K562 (cell line): Measurements from ENCODE around the gene PTCH2. TPM values are rescaled to one million over a fixed set of nuclear protein-coding genes. Genes with fewer than 3 reads are reported as not detected.
A peak's percentile ranks its signal among the peaks of the same experiment; 100 is the strongest.

ENCODE experiments used
- ARNT ChIP-seq, 2 experiments: fragments of 450-650 bp; IDR thresholded peaks; 2 replicates each; pipeline ENCODE4 v1.6.1; 2016; ENCODE audit warnings: mild to moderate bottlenecking in 1 of 2
- EHMT2 ChIP-seq: fragments of 450-650 bp; IDR thresholded peaks from 2 replicates; pipeline ENCODE4 v1.6.1; 2018; ENCODE audit warnings: antibody characterized with exemption
- EP300 ChIP-seq: IDR thresholded peaks from 2 replicates; pipeline ENCODE4 v1.6.1; 2012; ENCODE audit warnings: low read length, improper control_type of control experiment
- LARP7 ChIP-seq: fragments of 450-650 bp; IDR thresholded peaks from 2 replicates; pipeline ENCODE4 v1.6.1; 2016
- MEF2A ChIP-seq: IDR thresholded peaks from 2 replicates; pipeline ENCODE4 v1.6.1; 2011; ENCODE audit warnings: low read depth, mild to moderate bottlenecking, low read length, moderate library complexity; ENCODE audit not compliant: control insufficient read depth
- NFIX ChIP-seq: fragments of 250-450 bp; sonication (Bioruptor Pico); IDR thresholded peaks from 2 replicates; pipeline ENCODE4 v1.4.0; 2020; ENCODE audit warnings: low read depth, mild to moderate bottlenecking, moderate library complexity
- SMAD2 ChIP-seq: fragments of 150-350 bp; IDR thresholded peaks from 2 replicates; pipeline ENCODE4 v1.6.1; 2014; ENCODE audit warnings: low read depth, mild to moderate bottlenecking, low read length
- SNIP1 ChIP-seq: fragments of 450-650 bp; IDR thresholded peaks from 2 replicates; pipeline ENCODE4 v1.7.1; 2017; ENCODE audit warnings: low read depth, mild to moderate bottlenecking
- SRSF3 ChIP-seq: fragments of 200-400 bp; formaldehyde crosslinking; IDR thresholded peaks from 2 replicates; pipeline ENCODE4 v1.6.1; 2016; ENCODE audit warnings: mild to moderate bottlenecking, low read length, moderate library complexity; ENCODE audit not compliant: insufficient read depth
- TBP ChIP-seq: optimal IDR thresholded peaks from 2 replicates; pipeline ENCODE3; 2011; ENCODE audit warnings: low read depth, low read length, improper control_type of control experiment
- TFAM ChIP-seq: fragments of 250-450 bp; sonication (Bioruptor Pico); conservative IDR thresholded peaks from 2 replicates; pipeline ENCODE4 v1.5.0; 2021; ENCODE audit warnings: mild to moderate bottlenecking, moderate library complexity
- ZBTB8A ChIP-seq: fragments of 450-650 bp; IDR thresholded peaks from 2 replicates; pipeline ENCODE4 v1.6.1; 2018; ENCODE audit warnings: mild to moderate bottlenecking, moderate library complexity; ENCODE audit not compliant: partially characterized antibody
- ZNF431 ChIP-seq: sonication (generic); formaldehyde crosslinking; IDR thresholded peaks from 2 replicates; pipeline ENCODE4 v1.8.0; 2022; ENCODE audit warnings: mild to moderate bottlenecking, missing genetic modification reagents
- polyA plus RNA-seq, 8 experiments: library from polyadenylated mRNA; depleted of rRNA in 4 of 8; stranded (reverse) in 5 of 8; unstranded in 3 of 8; fragments of >200 nt; fragmentation: Nextera tagmentation in 2 of 8; fragmentation: Illumina TruSeq in 1 of 8; extraction: Ambion mirVana in 2 of 8; extraction: Trizol in 1 of 8; gene quantifications; 2 replicates each; pipeline versions ENCODE4 v1.2.1 to v1.2.3, GENCODE V29; 2011 to 2014; ENCODE audit warnings: inconsistent platforms in 1 of 8, missing spikeins in 1 of 8
- total RNA-seq, 7 experiments: library from RNA; depleted of rRNA in 6 of 7; stranded (reverse); fragments of >200 nt in 6 of 7; fragmentation: Illumina TruSeq in 2 of 7; extraction: Trizol in 2 of 7; gene quantifications; 2 replicates each; pipeline versions ENCODE4 v1.2.1 to v1.2.3, GENCODE V29; 2011 to 2021; ENCODE audit warnings: low replicate concordance in 1 of 7
- TF ChIP-seq, protein P1 (sequence below): fragments of 250-450 bp; sonication (Bioruptor Pico); IDR thresholded peaks from 2 replicates; pipeline ENCODE4 v1.5.0; 2020; ENCODE audit warnings: mild to moderate bottlenecking
- TF ChIP-seq, protein P2 (sequence below): fragments of 450-650 bp; IDR thresholded peaks from 2 replicates; pipeline ENCODE4 v1.6.1; 2016; ENCODE audit warnings: antibody characterized with exemption
- TF ChIP-seq, protein P3 (sequence below): IDR thresholded peaks from 2 replicates; pipeline ENCODE4 v1.6.1; 2011; ENCODE audit not compliant: insufficient read length; ENCODE audit errors: extremely low read depth
- TF ChIP-seq, protein P4 (sequence below): sonication (generic); formaldehyde crosslinking; IDR thresholded peaks from 2 replicates; pipeline ENCODE4 v1.4.0; 2020; ENCODE audit warnings: mild to moderate bottlenecking, missing genetic modification reagents

Gene PTCH2
- total and polyA plus RNA-seq, 9 of the 15 experiments (the other 6 are each of a cell fraction or from before 2014, with no cell fraction given) = 0.15 to 27.3 (median 0.48) TPM; not detected in 1

DNA sequence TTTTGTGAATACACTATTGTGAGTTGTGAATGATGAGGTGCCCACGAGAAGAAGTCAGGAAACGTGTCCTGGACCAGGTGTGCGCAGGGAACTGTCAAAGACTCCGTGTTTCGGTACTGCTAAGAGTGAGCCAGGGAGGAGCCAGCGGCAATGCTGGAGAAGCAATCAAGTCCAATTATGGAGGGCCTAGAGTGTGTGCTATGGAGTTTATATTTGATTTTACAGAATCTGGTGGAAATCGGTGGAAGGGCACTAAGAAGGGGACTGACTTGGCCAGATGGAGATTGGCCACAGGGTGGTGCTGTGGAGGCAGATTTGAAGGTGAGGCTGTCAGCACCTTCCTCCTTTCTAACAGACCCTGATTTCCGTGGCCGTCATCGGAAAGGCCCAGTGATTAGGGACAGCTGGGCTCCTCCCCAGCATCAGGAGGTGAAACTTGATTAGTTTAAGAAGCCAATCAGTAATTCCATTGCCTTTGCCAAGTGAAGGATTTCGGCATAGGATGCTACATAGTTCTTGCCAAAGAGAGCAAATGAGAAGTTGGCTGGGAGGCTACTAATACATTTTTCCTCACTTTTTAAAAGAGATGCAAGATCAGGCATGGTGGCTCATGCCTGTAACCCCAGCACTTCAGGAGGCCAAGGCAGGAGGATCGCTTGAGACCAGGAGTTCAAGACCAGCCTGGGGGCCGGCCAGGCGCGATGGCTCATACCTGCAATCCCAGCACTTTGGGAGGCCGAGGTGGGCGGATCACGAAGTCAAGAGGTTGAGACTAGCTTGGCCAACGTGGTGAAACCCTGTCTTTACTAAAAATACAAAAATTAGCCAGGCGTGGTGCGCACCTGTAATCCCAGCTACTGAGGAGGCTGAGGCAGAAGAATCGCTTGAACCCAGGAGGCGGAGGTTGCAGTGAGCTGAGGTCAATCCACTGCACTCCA lies 7.0 kb downstream of the PTCH2 start (continued):
- TF ChIP-seq, protein P1, sequence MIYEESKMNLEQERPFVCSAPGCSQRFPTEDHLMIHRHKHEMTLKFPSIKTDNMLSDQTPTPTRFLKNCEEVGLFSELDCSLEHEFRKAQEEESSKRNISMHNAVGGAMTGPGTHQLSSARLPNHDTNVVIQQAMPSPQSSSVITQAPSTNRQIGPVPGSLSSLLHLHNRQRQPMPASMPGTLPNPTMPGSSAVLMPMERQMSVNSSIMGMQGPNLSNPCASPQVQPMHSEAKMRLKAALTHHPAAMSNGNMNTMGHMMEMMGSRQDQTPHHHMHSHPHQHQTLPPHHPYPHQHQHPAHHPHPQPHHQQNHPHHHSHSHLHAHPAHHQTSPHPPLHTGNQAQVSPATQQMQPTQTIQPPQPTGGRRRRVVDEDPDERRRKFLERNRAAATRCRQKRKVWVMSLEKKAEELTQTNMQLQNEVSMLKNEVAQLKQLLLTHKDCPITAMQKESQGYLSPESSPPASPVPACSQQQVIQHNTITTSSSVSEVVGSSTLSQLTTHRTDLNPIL (CRISPR knock-in tag) = no peak
- no peak for TF ChIP-seq TFAM (CRISPR knock-in tag)
- no peak for TF ChIP-seq LARP7
- TF ChIP-seq, protein P2, sequence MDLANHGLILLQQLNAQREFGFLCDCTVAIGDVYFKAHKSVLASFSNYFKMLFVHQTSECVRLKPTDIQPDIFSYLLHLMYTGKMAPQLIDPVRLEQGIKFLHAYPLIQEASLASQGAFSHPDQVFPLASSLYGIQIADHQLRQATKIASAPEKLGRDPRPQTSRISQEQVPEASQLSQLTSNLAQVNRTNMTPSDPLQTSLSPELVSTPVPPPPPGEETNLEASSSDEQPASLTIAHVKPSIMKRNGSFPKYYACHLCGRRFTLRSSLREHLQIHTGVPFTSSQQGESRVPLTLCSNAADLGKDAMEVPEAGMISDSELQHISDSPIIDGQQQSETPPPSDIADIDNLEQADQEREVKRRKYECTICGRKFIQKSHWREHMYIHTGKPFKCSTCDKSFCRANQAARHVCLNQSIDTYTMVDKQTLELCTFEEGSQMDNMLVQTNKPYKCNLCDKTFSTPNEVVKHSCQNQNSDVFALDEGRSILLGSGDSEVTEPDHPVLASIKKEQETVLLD = no peak
- no peak for TF ChIP-seq MEF2A
- TF ChIP-seq EP300 = peak; percentile 56; the same call in 1 of the 2 replicates
- TF ChIP-seq, protein P3, sequence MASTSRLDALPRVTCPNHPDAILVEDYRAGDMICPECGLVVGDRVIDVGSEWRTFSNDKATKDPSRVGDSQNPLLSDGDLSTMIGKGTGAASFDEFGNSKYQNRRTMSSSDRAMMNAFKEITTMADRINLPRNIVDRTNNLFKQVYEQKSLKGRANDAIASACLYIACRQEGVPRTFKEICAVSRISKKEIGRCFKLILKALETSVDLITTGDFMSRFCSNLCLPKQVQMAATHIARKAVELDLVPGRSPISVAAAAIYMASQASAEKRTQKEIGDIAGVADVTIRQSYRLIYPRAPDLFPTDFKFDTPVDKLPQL = no peak
- no peak for TF ChIP-seq ZNF431 (CRISPR knock-in tag)
- no peak for TF ChIP-seq SMAD2
- TF ChIP-seq SNIP1 = no peak
- no peak for TF ChIP-seq SRSF3
- TF ChIP-seq, protein P4, sequence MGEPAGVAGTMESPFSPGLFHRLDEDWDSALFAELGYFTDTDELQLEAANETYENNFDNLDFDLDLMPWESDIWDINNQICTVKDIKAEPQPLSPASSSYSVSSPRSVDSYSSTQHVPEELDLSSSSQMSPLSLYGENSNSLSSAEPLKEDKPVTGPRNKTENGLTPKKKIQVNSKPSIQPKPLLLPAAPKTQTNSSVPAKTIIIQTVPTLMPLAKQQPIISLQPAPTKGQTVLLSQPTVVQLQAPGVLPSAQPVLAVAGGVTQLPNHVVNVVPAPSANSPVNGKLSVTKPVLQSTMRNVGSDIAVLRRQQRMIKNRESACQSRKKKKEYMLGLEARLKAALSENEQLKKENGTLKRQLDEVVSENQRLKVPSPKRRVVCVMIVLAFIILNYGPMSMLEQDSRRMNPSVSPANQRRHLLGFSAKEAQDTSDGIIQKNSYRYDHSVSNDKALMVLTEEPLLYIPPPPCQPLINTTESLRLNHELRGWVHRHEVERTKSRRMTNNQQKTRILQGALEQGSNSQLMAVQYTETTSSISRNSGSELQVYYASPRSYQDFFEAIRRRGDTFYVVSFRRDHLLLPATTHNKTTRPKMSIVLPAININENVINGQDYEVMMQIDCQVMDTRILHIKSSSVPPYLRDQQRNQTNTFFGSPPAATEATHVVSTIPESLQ (CRISPR knock-in tag) = no peak
- no peak for TF ChIP-seq ZBTB8A
- TF ChIP-seq EHMT2 = no peak
- no peak for TF ChIP-seq NFIX (CRISPR knock-in tag)
- no peak for TF ChIP-seq TBP
- TF ChIP-seq ARNT (IDR thresholded peaks at IDR 0.05) = 0 out of 4 replicates have a peak, but pooled peaks of 1 of the 2 experiments have one; percentile 56
